ENCODE results near the gene LTK.

- no peak for TF ChIP-seq EP300 (IDR thresholded peaks at IDR 0.05)
- no peak for TF ChIP-seq CTCF (IDR thresholded peaks at IDR 0.05)
These were observed 19.8 kb downstream of the LTK start for GRCh38 chr15:41493902-41494189.

Data from stomach (tissue), 4 donors.